Endothelial cell of umbilical vein (primary cell): Measurements from ENCODE around the gene MRC2. TPM values are rescaled to one million over a fixed set of nuclear protein-coding genes. Genes with fewer than 3 reads are reported as not detected.

Source experiments
- Bru-seq: library from RNA; stranded (reverse); fragments of 400-500 nt; gene quantifications from one replicate; lab custom pipeline; 2021; lab: Mats Ljungman, UMichigan
- BruChase-seq, 2 experiments: library from RNA; stranded (reverse); fragments of 400-500 nt; gene quantifications; one replicate each; lab custom pipeline; 2021; lab: Mats Ljungman, UMichigan
- BruUV-seq: library from RNA; stranded (reverse); fragments of 400-500 nt; replicated peaks from 2 replicates; lab custom pipeline; 2021; lab: Mats Ljungman, UMichigan
- CTCF ChIA-PET: fragments of 300-600, 350-600 bp; sonication (Branson Sonifier 250); formaldehyde crosslinking; loops from one replicate; lab custom pipeline; 2021; ENCODE audit warnings: antibody characterized with exemption, inconsistent platforms; lab: Charles Lee
- POLR2A ChIA-PET: fragments of 300-600, 350-600 bp; sonication (Branson Sonifier 250); formaldehyde crosslinking; loops from one replicate; lab custom pipeline; 2021; ENCODE audit warnings: antibody characterized with exemption, inconsistent platforms; lab: Charles Lee
- DNase-seq: peaks from one replicate; pipeline ENCODE4 v3.0.0-alpha.2; 2011; ENCODE audit warnings: low read depth, low spot score
- FAIRE-seq: peaks from 2 replicates; lab custom pipeline; 2011; peaks lifted over from hg19 to GRCh38; lab: Jason Lieb, UNC
- H2AFZ ChIP-seq: 2 replicates; pipeline ENCODE4 v1.6.0; 2012; ENCODE audit warnings: low read depth, low read length, control low read depth, inconsistent platforms
- H3K27ac ChIP-seq: 2 replicates; pipeline ENCODE4 v1.5.1; 2011; ENCODE audit warnings: low read depth, mild to moderate bottlenecking, control low read depth, low read length, moderate library complexity; ENCODE audit not compliant: insufficient read depth
- H3K27me3 ChIP-seq, 2 experiments: 2 replicates each; pipeline versions ENCODE4 v1.6.0 to v1.6.1; 2011; ENCODE audit warnings: low read length in 2 of 2, mixed read lengths in 1 of 2; ENCODE audit not compliant: control insufficient read depth in 2 of 2, insufficient read depth in 2 of 2
- H3K36me3 ChIP-seq, 2 experiments: 2 replicates in 1 of 2; 3 replicates in 1 of 2; pipeline ENCODE4 v1.5.1; 2011; ENCODE audit warnings: low read length in 2 of 2, mild to moderate bottlenecking in 1 of 2, moderate library complexity in 1 of 2; ENCODE audit not compliant: control insufficient read depth in 2 of 2, insufficient read depth in 2 of 2; ENCODE audit errors: extremely low read depth in 1 of 2
- H3K4me1 ChIP-seq: 3 replicates; pipeline ENCODE4 v1.5.1; 2011; ENCODE audit warnings: mild to moderate bottlenecking, low read length; ENCODE audit not compliant: control insufficient read depth, insufficient read depth; ENCODE audit errors: extremely low read depth
- H3K4me2 ChIP-seq: 2 replicates; pipeline ENCODE4 v1.6.1; 2011; ENCODE audit warnings: low read length, control low read depth, mixed read lengths; ENCODE audit not compliant: insufficient read depth
- H3K4me3 ChIP-seq, 3 experiments: fragments of 200-600 bp in 1 of 3; sonication (generic), shearing (Covaris generic) in 1 of 3; replicated peaks in 1 of 3; 2 replicates each; pipeline ENCODE4 v1.5.1; 2011 to 2016; ENCODE audit warnings: control low read depth in 3 of 3, low read length in 3 of 3, mild to moderate bottlenecking in 2 of 3, inconsistent platforms in 1 of 3, low read depth in 1 of 3, moderate library complexity in 1 of 3; ENCODE audit not compliant: insufficient read depth in 1 of 3
- H3K79me2 ChIP-seq: 2 replicates; pipeline ENCODE4 v1.6.0; 2012; ENCODE audit warnings: low read length, inconsistent platforms; ENCODE audit not compliant: control insufficient read depth, insufficient read depth
- H3K9ac ChIP-seq: replicated peaks from 2 replicates; pipeline ENCODE3; 2011; ENCODE audit warnings: low read length, control low read depth; ENCODE audit not compliant: insufficient read depth; ENCODE audit errors: extremely low read depth
- H3K9me1 ChIP-seq: replicated peaks from 3 replicates; pipeline ENCODE4 v1.6.0; 2011; ENCODE audit warnings: mild to moderate bottlenecking, low read length; ENCODE audit not compliant: control insufficient read depth, insufficient read depth; ENCODE audit errors: extremely low read depth
- H3K9me3 ChIP-seq: replicated peaks from 2 replicates; pipeline ENCODE4 v1.5.1; 2012; ENCODE audit warnings: low read length, inconsistent platforms; ENCODE audit not compliant: control insufficient read depth, insufficient read depth
- H4K20me1 ChIP-seq: replicated peaks from 2 replicates; pipeline ENCODE3; 2011; ENCODE audit warnings: mild to moderate bottlenecking, low read length; ENCODE audit not compliant: control insufficient read depth, insufficient read depth; ENCODE audit errors: extremely low read depth
- CTCF ChIP-seq, 2 donors: IDR thresholded peaks; 1 replicate in 1 of 2; 2 replicates in 1 of 2; pipeline ENCODE4 v1.5.1; 2011; ENCODE audit warnings: low read length in 2 of 2, mild to moderate bottlenecking in 2 of 2, moderate library complexity in 2 of 2, control low read depth in 1 of 2, inconsistent platforms in 1 of 2, low read depth in 1 of 2; ENCODE audit not compliant: insufficient read depth in 1 of 2; ENCODE audit errors: extremely low read depth in 1 of 2
- EZH2 ChIP-seq: IDR thresholded peaks from 2 replicates; pipeline ENCODE4 v1.6.1; 2012; ENCODE audit warnings: borderline replicate concordance, low read depth, mild to moderate bottlenecking, moderate library complexity, low read length, inconsistent platforms; ENCODE audit not compliant: severe bottlenecking
- FOS ChIP-seq: IDR thresholded peaks from 2 replicates; pipeline ENCODE4 v1.6.1; 2011; ENCODE audit warnings: mild to moderate bottlenecking, low read length, moderate library complexity, borderline replicate concordance; ENCODE audit not compliant: insufficient read depth
- GATA2 ChIP-seq: IDR thresholded peaks from 2 replicates; pipeline ENCODE4 v1.7.0; 2011; ENCODE audit warnings: low read depth, mild to moderate bottlenecking, moderate library complexity, mixed read lengths, low read length; ENCODE audit not compliant: insufficient read length, insufficient read depth
- JUN ChIP-seq: IDR thresholded peaks from 2 replicates; pipeline ENCODE4 v1.6.1; 2011; ENCODE audit warnings: borderline replicate concordance, low read depth; ENCODE audit not compliant: insufficient read length, insufficient read depth
- MAX ChIP-seq: IDR thresholded peaks from 2 replicates; pipeline ENCODE4 v1.6.1; 2011; ENCODE audit not compliant: insufficient read depth, insufficient read length
- MYC ChIP-seq: IDR thresholded peaks from one replicate; pipeline ENCODE4 v1.6.1; 2011; ENCODE audit warnings: mild to moderate bottlenecking, low read depth, low read length
- POLR2A ChIP-seq: IDR thresholded peaks from 2 replicates; pipeline ENCODE4 v1.6.1; 2012; ENCODE audit warnings: low read depth, mild to moderate bottlenecking, control low read depth, low read length
- POLR2AphosphoS5 ChIP-seq: IDR thresholded peaks from 2 replicates; pipeline ENCODE4 v1.6.1; 2012; ENCODE audit warnings: low read depth, mild to moderate bottlenecking, control low read depth, low read length, moderate library complexity; ENCODE audit not compliant: insufficient read depth
- dilution Hi-C: fragments of 300-500 bp; cut with MboI; formaldehyde crosslinking; loops from one replicate; pipeline ENCODE4 v1.15.0; 2019; ENCODE audit warnings: low sequenced_read_pairs; ENCODE audit not compliant: extremely low pct_ligation_motif_present
- intact Hi-C: fragments of 100-400 bp; cut with micrococcal nuclease; formaldehyde crosslinking; loops from one replicate; pipeline ENCODE4 v1.10.0; 2022
- long read RNA-seq: library from polyadenylated mRNA; stranded (forward); transcript quantifications from one replicate; pipeline ENCODE4 v2.0.0, GENCODE V29; 2021
- polyA minus RNA-seq, 3 experiments: library from RNA; depleted of rRNA, polyadenylated mRNA; stranded (reverse); fragments of >200 nt; gene quantifications; 1 replicate in 1 of 3; 2 replicates in 2 of 3; pipeline ENCODE4 v1.2.3, GENCODE V29; 2011
- polyA plus RNA-seq, 4 experiments: library from polyadenylated mRNA; depleted of rRNA in 3 of 4; stranded (reverse) in 3 of 4; unstranded in 1 of 4; fragments of >200 nt; gene quantifications; 2 replicates each; pipeline versions ENCODE4 v1.2.1 to v1.2.3, GENCODE V29; 2011 to 2012; ENCODE audit warnings: missing spikeins in 1 of 4
- total RNA-seq: library from RNA; stranded (reverse); gene quantifications from 2 replicates; pipeline ENCODE4 v1.2.3, GENCODE V29; 2021

The MRC2 gene
- total RNA-seq (52.7 and 52.9 TPM in 2 replicates), polyA plus RNA-seq (30.6 and 36.5 TPM in 2 replicates), polyA minus RNA-seq (28.6 and 34.0 TPM in 2 replicates), Bru-seq, nascent RNA (percentile 47 among the genes with signal in this experiment), BruChase-seq, experiment 1, labeled RNA remaining after a 6-hour chase (percentile 59 among the genes with signal in this experiment), BruChase-seq, experiment 2, labeled RNA remaining after a 2-hour chase (percentile 60 among the genes with signal in this experiment)
- polyA plus RNA-seq (2011; cell fraction: cytosol; rRNA removed), result 21.5 and 27.2 TPM in 2 replicates
- polyA plus RNA-seq (2011; cell fraction: nucleus; rRNA removed), result 51.4 and 58.5 TPM in 2 replicates
- polyA plus RNA-seq (2012), result 16.4 and 37.6 TPM in 2 replicates
- polyA minus RNA-seq (2011; cell fraction: cytosol; rRNA and poly(A)+ RNA removed), result 8.2 TPM
- polyA minus RNA-seq (2011; cell fraction: nucleus; rRNA and poly(A)+ RNA removed), result 20.4 and 35.9 TPM in 2 replicates
- long read RNA-seq, full-length matches to known transcripts, result 11 of 143 reads
- long read RNA-seq, partial matches to known transcripts, result 128 of 143 reads
- long read RNA-seq, other reads (novel, unspliced or antisense), result 4 of 143 reads

- Histone ChIP-seq H3K9ac (peak within 1 kb of the TSS; percentile 52), H3K27me3 (no peaks in the 10 kb centered on the region), H3K79me2 (no peaks in the 10 kb centered on the region), H3K9me1 (no peaks in the 10 kb centered on the region), H4K20me1 (no peaks in the 10 kb centered on the region), H3K9me3 (no peaks in the 10 kb centered on the region), H3K4me1 (peaks cover 6% of the 10 kb centered on the region), H3K4me2 (peak within 1 kb of the TSS; percentile 72), H3K36me3 (no peaks in the 10 kb centered on the region), H3K27ac (peak within 1 kb of the TSS; percentile 50), H3K4me3 (peak within 1 kb of the TSS; percentile 33 to 63 (median 51)), H2AFZ (peak within 1 kb of the TSS; percentile 76)
- ChIA-PET POLR2A (no interaction called here), CTCF (no interaction called here)
- DNase-seq (peak; percentile 68), FAIRE-seq (peak; percentile 81)
- dilution Hi-C loops (no loop called here), intact Hi-C loops (loop anchor here (1.0 to 5.0 kb wide), 4 partner anchors 25 to 74 kb away; no protein-coding TSS in a partner anchor)
- TSS peak; percentile 53 for BruUV-seq
- TF ChIP-seq POLR2AphosphoS5 (peak; percentile 55), POLR2A (peak; percentile 50), FOS (no peak), MAX (no peak), EZH2 (no peak), CTCF (IDR thresholded peaks at IDR 0.05; ENCODE audit: extremely low read depth in 1 of 2, insufficient read depth in 1 of 2, low read depth in 1 of 2, low read length in 2 of 2) (peak in 1 of 2 donors; percentile 20), MYC (no peak), JUN (no peak), GATA2 (no peak)
These were observed at the start of gene MRC2 for GRCh38 chr17:62627219-62627903. TSS of gene MRC2 (plus strand) at chr17:62627670. CDS start at chr17:62627803, 133 bp downstream.
